Peyer's patch (tissue), 4 donors: ENCODE measurements around the gene AGO3.

Experiments used
- CTCF ChIP-seq, 6 experiments: fragments of 450-650 bp in 4 of 6; fragments of 200-600 bp in 2 of 6; sonication (generic) in 1 of 6; IDR thresholded peaks; one replicate each; pipeline ENCODE4 v1.5.1; 2017 to 2019; ENCODE audit warnings: antibody characterized with exemption in 6 of 6, mild to moderate bottlenecking in 3 of 6, moderate library complexity in 1 of 6
- POLR2A ChIP-seq, 2 donors: fragments of 450-650 bp; IDR thresholded peaks; one replicate each; pipeline ENCODE4 v1.5.1; 2017; ENCODE audit warnings: antibody characterized with exemption in 2 of 2, mild to moderate bottlenecking in 2 of 2, moderate library complexity in 2 of 2

DNA sequence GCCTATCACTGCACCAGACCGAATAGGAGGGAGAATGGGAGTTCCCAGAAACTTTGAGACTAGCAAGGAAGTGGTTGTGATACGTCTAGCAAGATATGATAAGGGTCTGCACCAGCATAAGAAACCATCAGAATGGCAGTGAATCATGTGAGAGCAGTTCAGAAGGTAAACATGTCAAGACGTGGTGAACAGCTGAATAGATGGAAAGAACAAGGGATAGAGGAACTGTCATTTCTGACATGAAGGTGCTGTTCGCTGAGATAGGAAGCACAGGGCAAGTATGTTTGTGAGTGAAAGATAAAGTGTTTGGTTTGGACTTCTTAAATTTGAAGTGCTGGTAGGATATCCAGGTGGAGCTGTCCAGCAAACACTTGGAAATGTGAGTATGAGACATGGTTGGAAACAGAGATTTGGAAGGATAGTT is 49.0 kb upstream of the AGO3 start:
- TF ChIP-seq POLR2A (IDR thresholded peaks at IDR 0.05) = no peak
- no peak for TF ChIP-seq CTCF (IDR thresholded peaks at IDR 0.05)
